Stimulated activated CD8-positive, alpha-beta memory T cell treated with anti-CD3 and anti-CD28 coated beads, Interleukin-7, amount 100 ng/mL, for 1 hour (primary cell): ENCODE results near the gene GALC.
A peak's percentile ranks its signal among the peaks of the same experiment; 100 is the strongest.
"Not testable (repeated sequence)": the region's sequence is repeated elsewhere in the genome, so short reads cannot be mapped to it uniquely, and the experiment has no call there.

Source experiments
- DNase-seq, 2 donors: peaks; one replicate each; pipeline ENCODE4 v3.0.0-alpha.2; 2020; ENCODE audit warnings: low read depth in 2 of 2

GALC gene

DNA sequence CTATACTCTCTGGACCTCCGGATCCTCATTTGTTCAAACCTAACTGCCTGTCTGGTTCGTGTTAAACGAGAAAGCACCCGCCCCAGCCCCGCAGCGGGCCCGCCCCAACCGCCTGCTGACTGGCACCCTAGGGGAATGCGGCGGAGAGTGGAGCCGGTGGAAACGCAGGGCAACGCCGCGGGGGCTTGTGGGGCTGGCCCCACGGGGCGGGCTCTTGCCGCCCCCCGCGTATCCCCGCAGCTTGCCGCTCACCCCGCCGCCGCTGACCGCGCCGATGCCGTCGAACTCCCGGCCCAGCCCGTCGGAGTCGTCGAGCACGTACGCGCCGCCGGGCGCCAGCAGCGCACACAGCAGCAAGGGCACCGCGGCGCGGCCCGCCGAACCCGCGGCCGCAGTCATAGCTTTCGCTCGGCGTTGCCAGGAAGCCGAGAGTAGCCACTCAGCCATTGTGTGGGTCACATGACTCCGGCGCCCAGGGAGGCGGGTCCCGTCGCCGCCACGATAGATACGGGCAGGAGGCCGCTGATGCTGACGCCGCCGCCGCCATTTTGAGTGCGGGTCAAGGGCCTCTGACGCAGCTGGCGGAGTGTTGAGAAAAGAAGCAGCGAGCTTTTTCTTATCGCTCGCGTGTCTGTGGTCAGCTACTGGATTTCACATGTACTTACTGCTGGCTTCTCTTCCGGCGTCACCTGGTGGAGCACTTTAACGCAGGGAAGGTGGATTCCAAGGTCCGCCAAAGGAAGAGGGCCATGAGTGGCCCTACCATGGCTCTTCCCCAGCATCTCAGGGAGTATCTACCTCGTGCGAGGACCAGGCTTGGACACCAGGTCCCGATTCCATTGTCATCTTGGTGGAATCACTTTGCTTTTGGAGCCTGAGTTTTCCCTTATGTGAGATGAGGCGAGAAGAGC is at the start of gene GALC:
Gene GALC, minus strand, starts transcription at position 465 of the 911 bp plus-strand sequence. Its CDS starts 18 bp downstream, at position 447.
- peak; percentile 87 to 90 for DNase-seq

DNA sequence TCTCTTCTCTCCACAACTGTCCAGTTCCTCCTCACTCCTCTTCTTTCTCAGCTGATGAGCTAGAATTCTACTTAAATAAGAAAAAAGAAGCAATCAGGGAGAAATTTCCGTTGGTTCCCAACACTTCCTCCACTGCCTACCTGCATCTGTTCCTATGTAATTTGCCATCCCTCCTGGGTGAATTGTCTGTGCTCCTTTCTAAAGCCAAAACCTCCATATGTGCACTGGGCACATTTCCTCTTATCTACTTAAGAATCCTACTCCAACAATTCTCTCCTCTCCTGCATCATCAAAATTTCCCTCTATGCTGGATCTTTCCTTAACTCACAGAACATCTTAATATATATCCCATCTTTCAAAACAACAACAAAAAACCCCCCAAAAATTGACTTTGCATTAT is 47.2 kb upstream of the GALC start:
- no peak for DNase-seq

DNA sequence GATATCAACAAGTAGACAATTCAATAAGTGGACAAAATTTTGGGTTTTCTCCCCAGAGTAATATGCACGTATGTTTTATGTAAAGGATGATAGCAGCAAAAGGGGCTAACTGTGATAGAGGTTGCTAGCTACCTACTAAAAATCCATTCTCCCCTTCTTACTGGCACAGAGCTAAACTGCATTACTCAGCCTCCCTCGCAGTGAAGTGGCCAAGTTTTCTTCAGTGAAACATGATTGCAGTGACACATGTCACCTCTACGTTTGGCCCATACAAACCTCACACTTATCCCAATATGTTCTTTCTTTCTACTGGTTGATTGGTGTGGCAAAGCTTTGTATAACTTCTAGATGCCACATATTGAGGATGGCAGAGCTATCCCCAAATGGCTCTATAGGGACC is 46.2 kb upstream of the GALC start:
- no peak for DNase-seq

- DNase-seq = no peak
Observed at GRCh38 chr14:88037325-88037724, 44.3 kb upstream of the GALC start.

GRCh38 chr14:88036422-88036821 is 43.4 kb upstream of the GALC start:
- DNase-seq = no peak

- no peak for DNase-seq
Observed at GRCh38 chr14:88034076-88034475, 41.1 kb upstream of the GALC start.

- no peak for DNase-seq
Observed at GRCh38 chr14:88032373-88032772, 39.4 kb upstream of the GALC start.

- DNase-seq = no peak
Observed at GRCh38 chr14:88030892-88031291, 37.9 kb upstream of the GALC start.

DNA sequence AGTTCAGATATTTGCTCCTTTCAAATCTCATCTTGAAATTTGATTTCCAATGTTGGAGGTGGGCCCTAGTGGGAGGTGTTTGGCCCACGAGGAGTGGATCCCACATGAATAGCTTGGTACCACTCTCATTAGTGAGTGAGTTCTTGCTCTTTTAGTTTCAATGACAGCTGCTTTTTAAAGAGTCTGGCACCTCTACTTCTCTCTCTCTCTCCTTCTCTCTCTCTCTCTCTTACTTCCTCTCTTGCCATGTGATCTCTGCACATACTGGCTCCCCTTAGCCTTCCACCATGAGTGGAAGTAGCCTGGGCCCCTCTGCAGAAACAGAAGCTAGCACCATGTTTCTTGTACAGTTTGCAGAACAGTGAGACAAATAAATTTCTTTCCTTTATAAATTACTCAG is 37.1 kb upstream of the GALC start:
- DNase-seq = no peak

- DNase-seq = no peak
Observed at GRCh38 chr14:88029500-88029899, 36.5 kb upstream of the GALC start.

GRCh38 chr14:88026890-88027289 is 33.9 kb upstream of the GALC start:
- no peak for DNase-seq

DNA sequence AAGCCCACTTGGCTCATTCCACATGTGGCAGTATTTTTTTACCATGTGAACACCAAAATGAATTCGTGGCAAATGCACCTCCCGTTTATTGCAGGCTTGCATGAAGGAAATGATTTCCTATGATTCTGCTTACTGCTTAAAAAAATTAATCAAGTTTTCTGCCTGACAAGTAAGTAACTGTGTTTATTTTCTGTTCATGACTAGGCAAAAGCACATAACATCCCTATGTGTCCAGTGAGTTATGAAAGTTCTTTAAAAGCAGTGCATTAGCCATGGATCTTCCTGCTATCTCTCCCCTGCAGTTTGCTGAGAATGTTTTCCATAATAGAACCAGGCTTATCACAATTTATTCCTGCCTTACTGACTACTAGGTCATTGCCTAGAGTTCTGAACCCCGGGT is 32.3 kb upstream of the GALC start:
- no peak for DNase-seq

GRCh38 chr14:88024252-88025086 is 31.5 kb upstream of the GALC start:
- not testable (repeated sequence) for DNase-seq

DNA sequence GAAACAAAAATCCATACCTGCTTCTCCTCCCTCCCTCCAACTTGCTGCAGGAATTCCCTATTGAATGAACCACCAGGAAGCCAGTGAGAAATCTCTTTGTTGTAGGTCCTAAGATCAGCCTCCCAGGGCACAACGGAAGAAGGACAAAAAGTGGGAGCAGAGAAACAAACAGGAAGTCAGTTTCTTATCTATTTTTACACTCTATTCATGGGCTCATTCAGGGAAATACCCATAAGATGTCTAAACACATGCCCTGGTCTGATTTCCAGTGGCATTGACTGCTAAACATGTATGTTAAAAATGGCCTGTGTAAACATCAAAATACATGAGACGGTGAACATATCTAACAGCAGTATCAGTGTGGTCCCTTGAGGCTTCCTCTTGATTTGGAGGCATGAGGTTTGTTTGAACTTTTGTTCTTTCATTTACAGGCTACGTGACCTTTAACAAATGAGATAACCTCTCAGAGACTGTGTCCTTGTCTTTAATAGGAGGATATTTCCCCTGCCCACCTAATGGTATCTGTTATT is 30.7 kb upstream of the GALC start:
- DNase-seq = no peak

DNA sequence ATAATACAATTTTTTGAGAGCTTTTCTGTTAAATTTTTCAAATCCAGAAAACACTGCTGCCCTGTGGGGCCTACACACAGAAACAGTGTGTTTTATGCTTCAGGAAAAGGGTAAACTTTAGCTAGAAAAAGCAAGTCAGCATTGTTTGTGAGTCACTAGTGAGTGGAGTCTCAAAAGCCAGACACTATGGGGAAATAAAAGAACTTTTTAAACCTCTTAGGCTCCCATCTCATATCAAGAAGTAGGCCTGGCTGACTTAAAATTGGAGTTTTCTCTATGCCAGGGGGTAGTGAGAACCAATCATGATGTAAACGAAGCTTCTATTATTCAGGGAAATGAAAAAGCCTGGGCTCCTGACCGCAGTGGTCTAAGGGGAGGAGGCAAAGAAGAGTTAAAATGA is 24.6 kb upstream of the GALC start:
- DNase-seq = no peak

- DNase-seq = no peak
Observed at GRCh38 chr14:88016768-88017167, 23.8 kb upstream of the GALC start.

GRCh38 chr14:88013750-88014349 is 20.9 kb upstream of the GALC start:
- peak in 1 of 2 donors; percentile 14 for DNase-seq

- DNase-seq = no peak
Observed at GRCh38 chr14:88012495-88012894, 19.5 kb upstream of the GALC start.

DNA sequence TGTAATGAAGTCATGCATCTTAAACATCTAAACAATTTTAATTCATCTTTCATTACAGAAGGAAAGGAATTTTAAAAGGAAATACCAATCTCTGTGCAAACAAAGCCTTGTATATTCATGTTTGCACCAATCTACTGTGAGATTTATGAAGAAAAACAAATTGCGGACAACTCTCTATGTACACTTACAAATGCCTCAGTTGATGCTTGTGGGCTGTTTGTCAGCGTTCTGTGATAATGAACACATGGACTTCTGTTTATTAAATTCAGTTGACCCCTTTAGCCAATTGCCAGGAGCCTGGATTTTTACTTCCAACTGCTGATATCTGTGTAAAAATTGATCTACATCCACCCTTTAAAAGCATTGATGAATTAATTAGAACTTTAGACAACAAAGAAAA is 17.3 kb upstream of the GALC start:
- DNase-seq = no peak

DNA sequence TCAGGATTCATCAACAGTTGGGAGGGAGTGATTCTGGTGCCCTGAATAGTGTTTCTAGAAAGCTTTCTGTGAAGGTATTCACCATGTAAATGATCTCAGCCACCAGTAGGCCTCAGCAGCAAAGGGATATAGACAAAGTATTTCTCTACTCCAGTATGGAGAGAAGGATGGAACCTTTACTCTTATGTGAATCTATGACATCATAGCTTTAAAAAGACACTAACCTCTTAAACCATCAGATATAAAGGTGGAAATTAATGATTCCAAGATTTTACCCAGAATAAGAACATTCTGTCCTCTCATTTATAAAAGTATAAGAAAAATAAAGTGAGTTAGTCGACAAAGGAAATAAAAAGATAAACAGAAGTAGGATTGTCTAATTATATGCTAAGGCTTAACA is 16.5 kb upstream of the GALC start:
- no peak for DNase-seq

GRCh38 chr14:88008039-88008742 is 15.2 kb upstream of the GALC start:
- DNase-seq = no peak
